NCI-H748 treated with DMSO at 0.1 percent for 48 hours (cell line): ENCODE data around the gene KCNH8.
"Not testable (repeated sequence)": the region's sequence is repeated elsewhere in the genome, so short reads cannot be mapped to it uniquely, and the experiment has no call there.

Experiments
- DNase-seq: peaks from one replicate; lab custom pipeline; 2025; lab: John Stamatoyannopoulos, UW

KCNH8 gene

DNA sequence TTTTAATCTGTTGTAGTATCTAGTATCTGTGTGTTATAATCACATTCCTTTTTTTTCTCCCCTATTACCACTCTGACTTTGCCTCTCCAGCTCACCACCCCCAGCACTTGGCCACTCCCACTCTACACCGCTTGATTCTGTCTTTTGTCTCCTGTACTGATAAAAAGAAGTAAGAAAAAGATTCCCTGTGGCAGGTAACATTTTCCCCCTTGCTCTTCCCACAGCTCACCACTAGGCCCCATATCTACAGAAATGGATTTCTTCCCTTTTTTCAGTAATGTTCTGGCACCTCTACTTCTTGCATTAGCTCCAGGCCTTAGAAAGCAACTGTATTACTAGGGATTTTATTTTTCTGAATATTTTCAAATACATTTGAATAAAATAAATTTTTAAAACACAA is 25.6 kb downstream of the KCNH8 start:
- no peak for DNase-seq

DNA sequence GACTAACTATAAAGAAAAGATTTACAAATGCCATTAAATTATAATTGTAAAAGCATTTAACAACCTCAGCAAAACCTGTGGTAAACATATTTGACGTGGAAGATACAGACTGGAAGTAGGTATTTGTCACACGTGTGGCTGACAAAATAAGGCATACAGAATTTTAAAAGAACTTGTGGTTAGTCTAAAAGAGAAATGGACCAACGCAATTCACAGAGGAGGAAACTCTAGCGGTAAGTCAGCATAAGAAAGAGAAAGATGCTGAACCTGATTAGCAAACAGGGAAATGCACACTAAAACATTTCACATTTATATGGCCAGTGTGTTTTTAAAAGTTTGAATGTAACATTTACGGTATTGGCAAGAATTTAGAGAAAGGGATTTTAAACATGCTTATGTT is 35.3 kb downstream of the KCNH8 start:
- DNase-seq, result no peak

DNA sequence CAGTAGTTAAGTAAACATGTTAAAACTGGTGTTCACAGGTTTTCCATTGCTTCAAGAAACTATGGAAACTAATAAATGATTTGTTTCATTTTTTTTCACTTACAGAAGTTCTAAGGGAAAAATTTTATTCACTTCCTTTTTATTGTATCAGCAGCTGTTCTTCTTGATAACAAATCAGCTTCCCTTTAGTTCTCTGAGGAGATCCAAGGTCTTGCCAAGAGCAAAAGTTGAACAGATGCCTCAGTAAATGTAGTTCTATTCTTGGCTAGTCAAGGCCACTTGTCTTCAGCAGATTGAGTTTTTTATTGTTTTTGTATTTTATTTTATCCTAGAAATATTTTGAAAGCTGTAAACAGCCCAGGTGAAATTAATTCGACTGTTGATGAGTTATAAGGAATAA is 41.8 kb downstream of the KCNH8 start:
- no peak for DNase-seq

DNA sequence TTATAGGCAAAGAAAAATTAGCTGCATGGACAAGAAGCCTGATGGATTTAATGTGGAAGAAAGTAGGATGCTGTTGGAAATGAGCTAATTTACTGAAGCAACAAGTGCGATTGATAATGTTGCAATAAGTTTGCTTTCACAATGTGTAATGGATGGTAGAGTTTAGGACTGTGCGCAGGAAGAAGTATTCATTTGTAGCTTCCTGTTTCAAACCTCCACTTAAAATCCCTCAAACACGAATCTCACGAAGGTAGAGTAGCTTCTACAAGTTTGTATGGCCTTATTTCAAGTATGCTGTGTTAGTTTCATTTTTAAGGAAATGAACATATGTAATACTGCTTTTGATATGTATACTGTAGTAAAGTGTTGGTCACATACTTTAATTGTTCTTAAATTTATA is 42.3 kb downstream of the KCNH8 start:
- no peak for DNase-seq

DNA sequence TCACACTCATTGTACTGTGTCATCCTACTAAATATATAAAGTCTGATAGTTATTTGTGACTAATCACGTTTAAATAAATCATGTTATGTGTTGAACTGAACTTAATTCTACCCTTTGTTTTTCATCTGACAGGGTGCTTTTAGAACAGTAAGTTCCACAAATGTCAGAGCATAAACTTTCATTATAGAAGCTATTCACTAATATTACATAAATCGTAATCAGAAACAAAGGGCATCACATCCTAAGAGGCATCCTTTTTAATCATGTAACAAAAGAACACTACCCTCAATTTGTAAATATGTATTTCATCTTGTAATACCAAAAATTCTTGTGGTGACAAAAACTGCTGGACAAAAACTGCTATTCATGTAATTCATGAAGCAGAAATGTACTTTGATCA is 50.8 kb downstream of the KCNH8 start:
- DNase-seq, result no peak

DNA sequence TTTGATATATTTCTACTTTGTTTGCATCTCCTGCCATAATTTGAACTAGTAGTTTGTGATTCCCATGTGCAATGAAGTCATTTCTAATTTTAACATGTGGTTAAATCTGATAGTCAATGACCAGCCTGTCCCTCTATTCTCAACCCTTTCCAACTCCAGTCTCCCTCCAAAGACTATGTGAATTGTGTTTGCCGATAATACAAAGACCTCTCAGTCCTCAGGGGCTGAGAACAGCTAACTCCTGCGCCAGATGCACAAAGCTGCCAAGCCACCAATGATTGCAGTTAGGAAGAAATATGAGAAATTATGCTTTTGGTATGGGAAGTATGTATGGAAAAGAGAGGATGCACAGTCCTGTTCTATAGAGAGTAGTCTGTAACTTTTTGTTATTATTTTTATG is 54.0 kb downstream of the KCNH8 start:
- no peak for DNase-seq

DNA sequence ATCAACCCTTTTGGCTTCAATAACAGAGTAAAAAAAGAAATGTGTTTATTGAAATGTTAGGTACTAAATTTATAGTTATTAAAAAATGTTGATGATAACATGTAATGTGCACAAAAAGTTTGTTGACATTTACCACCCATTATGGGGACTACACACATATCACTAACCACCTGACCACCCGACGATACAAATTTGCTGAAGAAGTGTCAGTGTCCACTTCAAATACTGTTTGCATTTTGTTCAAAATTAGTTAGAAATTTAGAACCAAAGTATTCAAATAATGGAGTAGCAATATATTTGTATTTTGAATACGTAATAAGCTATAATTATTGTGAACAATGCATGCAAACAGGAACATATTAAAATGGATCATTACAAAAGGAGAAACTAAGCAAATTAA is 54.4 kb downstream of the KCNH8 start:
- no peak for DNase-seq

DNA sequence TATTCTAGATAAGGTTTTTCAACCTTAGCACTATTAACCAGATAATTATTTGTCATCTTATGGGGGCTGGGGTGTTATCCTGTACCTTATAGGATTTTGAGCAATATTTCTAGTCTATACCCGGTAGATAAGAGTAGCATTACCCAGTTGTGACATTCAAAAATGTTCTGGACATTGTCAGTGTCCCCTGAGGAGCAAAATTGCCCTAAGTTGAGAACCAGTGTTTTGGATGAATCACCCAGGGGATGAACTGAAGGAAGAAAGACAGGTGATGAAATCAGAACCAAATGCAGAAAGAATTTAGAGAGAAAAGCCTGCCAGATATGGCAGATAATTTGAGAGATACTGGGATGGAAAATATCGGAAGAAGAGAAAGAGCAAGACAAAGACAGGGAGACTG is 58.2 kb downstream of the KCNH8 start:
- no peak for DNase-seq

DNA sequence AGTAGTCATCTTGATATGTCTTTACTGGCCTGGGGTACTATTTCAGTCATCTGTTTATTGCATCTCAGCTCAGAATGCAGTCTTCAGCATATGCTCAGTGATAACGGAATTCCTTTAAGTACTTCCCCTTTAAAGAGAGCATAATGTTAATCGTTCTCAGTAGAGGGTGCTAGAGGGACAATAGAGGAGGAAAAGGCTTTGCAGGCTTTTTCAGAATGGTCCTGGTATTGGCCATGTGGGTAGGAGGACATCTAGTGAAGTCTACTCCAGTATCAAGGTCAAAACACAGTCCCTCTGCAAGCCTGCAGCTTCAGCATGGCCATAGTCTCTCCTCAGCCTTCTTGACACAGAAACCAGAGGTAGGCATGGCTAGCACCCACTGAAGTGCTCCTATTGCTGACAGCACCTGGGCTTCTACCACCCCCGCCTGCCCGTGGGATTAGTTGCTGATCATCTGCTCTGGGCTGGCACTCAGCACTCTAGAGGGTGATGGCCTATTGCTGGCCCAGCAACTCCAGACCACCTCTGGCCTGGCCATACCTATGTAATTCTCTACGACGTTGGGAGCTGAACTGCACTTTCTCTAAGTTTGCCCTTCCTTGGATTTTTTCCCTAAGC is 65.4 kb downstream of the KCNH8 start:
- DNase-seq, result no peak

DNA sequence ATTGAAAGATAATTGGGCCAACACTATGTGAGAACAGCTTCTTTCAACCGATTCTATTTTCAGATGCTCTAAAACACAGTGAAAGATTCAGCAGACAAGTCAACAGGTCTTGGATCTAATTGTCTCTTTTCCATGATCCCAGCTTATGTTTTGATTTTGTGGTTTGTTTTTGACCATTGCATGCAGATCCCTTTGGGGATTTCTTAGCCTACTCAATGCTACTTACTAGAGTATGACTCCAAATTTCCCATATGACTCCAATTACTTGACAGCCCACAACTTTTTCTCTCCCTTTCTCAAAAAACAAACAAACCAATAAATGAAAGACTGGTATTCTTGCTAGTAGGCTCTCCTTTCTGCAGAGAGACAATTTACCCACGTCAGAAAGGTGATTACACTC is 67.1 kb downstream of the KCNH8 start:
- no peak for DNase-seq

DNA sequence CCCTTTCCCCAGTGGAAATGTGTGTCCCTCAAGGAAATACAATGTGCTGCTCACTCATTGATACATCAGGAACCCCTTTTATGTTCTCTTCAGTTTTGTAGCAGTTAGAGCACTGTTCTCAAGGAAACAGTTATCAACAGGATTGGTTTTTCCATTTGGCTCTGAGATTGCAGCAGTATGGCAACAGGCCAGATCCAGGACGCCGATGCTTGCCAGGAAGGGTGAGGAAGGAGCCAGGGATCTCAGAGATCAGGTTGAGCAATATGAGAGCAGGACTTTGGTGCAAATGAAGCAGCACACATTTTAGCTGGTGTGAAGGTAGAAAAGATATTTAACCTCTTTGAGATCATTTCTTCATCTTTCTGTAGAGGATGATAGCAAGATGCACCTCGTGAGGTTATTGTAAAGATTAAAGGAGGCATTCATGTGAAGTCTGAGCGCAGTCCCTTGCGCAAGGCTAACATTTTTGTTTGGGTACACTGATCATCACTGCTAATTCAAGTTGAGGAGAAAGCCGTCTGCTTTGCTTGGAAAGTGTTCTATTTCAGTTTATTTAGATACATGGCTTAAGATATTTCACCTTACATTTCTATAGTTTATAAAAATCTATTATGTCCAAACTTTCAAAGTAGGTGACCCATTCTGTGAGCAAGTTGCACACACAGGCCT is 68.5 kb downstream of the KCNH8 start:
- no peak for DNase-seq

DNA sequence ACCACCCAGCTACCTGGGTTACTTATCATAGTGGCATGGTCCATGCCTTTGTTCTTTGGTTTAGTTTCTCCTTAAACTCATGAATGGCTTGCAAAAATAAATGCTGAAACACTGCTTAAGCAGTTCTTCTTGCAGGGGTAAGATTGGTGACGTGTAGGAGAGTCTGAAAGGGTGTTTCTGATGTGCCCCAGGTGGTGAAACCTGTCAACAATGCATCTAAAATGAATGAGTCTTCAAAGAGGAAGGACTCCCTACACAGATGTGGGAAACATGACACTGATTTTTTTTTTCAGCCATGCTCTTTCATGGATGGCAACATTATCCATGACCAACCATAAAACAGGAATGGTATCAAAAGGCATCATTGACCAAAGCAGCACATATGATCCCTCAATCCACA is 72.0 kb downstream of the KCNH8 start:
- DNase-seq, result no peak

DNA sequence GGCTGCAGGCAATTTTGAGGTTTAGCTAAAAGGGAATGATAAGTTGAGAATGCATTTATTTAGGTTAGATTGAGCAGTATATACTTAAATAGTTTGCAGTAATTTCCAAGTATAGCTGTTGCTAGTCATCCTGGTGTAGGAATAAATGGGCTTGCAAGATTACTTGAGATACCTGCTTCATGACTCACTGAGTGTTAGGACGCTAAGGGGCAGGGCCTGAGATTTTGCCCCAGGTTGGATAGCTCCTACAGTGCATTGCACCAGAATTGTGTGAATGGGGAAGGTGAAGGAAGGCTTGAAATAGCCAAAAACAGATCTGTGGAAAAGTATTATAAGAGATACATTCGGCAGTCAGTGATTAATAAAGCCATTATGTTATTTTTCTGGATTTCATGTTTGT is 72.8 kb downstream of the KCNH8 start:
- DNase-seq, result no peak

DNA sequence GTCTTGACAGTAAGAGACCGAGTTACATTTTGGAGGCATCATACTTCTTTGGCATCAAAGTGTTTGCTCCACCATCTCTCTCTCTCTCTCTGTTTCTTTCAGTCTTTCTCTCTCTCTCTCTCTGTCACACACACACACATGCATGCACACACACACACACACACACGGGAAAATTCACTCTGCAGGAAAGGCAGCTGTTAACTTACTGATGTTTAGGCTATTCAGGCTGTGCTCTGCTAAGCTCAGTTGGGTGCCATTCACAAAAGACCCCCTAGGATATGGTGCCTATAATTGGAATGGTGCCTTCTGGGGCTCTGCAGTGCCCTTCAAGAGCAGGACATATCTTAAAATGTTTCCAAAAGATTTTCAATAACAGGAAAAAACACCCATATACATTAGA is 78.2 kb downstream of the KCNH8 start:
- DNase-seq, result no peak

DNA sequence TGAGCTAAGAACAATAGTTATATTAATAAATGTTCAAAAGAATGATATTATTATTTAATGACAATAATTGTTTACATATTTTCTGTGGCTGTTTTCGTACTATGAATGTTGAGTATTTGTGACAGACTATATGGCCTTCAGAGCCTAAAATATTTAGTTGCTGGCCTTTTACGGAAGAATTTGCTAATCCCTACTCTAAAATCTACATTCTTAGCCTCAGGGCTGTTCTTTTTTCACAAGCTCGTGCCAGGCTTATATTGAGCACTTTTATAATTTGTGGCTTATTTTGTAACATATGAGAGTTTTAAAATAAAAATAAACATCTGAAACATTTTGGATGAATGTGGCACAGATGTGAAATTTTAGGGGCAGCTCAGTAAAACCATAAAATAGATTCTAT is 79.9 kb downstream of the KCNH8 start:
- no peak for DNase-seq

DNA sequence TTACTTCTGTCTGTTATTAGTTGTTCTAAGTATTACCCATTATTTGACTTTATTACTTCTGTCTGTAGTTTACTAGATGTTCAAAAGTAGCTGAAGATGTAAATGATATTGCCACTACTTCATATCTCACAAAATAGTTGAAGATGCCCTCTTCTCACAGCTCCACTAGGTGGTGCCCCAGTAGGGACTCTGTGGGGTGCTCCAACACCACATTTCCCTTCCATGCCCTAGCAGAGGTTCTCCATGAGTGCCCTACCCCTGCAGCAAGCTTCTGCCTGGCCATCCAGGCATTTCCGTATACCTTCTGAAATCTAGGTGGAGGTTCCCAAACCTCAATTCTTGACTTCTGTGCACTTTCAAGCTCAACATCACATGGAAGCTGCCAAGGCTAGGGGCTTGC is 80.8 kb downstream of the KCNH8 start:
- DNase-seq, result no peak

DNA sequence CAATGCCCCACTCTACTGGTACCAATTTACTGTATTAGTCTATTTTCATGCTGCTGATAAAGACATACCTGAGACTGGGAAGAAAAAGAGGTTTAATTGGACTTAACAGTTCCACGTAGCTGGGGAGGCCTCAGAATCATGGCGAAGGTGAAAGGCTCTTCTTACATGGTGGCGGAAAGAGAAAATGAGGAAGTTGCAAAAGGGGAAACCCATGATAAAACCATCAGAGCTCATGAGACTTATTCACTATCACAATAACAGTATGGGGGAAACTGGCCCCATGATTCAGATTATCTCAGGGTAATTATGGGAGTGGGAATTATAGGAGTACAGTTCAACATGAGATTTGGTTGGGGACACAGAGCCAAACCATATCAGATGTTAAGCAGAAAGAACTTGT is 81.6 kb downstream of the KCNH8 start:
- DNase-seq, result not testable (repeated sequence)

DNA sequence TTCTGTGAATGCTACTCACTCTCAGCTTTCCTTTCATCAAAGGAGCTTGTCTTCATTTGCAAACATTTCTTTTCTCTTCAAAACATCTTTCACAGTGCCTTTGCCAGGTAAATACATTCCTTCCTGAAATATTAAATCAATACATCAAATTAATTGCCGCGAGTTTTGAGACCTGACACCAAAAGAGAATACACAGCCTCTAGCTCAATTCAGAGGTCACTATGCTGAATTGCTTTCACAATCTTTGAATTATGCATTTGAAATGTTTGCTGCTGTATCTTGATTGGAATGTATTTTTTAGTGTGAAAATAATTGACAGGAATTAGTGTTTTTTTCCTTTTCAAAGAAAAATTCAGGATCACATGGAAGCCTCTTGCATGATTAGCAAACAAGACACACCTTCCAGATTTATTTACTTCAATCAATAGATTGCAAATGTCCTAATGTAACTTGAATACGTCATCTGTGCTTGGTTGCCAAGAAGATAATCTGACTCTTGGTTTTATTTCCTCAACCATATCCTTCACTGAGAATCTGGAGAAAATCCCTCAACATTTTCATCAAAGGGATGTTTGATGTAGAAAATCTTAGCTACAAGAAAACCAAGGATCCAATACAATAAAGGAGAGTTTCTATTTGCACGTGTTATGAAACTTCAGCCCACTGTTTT is 83.6 kb downstream of the KCNH8 start:
- no peak for DNase-seq

DNA sequence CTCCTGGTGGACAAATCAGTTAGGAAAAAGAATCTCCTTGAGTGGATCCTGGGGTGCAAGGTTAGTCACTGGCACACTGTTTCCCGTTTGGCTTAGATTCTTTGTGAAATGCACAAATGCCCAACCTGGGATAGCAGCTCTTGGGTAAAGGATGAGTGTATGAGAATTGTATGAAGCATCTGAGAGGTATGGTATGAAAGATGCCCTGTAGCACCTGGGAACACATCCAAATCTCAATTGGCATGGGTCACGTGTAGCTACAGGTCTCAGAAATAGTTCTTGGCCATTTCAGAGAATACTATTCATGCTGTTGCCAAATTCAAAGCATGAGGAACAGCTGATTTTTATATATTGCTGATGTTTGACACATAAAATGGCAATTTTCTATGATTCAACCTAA is 84.3 kb downstream of the KCNH8 start:
- DNase-seq, result no peak

DNA sequence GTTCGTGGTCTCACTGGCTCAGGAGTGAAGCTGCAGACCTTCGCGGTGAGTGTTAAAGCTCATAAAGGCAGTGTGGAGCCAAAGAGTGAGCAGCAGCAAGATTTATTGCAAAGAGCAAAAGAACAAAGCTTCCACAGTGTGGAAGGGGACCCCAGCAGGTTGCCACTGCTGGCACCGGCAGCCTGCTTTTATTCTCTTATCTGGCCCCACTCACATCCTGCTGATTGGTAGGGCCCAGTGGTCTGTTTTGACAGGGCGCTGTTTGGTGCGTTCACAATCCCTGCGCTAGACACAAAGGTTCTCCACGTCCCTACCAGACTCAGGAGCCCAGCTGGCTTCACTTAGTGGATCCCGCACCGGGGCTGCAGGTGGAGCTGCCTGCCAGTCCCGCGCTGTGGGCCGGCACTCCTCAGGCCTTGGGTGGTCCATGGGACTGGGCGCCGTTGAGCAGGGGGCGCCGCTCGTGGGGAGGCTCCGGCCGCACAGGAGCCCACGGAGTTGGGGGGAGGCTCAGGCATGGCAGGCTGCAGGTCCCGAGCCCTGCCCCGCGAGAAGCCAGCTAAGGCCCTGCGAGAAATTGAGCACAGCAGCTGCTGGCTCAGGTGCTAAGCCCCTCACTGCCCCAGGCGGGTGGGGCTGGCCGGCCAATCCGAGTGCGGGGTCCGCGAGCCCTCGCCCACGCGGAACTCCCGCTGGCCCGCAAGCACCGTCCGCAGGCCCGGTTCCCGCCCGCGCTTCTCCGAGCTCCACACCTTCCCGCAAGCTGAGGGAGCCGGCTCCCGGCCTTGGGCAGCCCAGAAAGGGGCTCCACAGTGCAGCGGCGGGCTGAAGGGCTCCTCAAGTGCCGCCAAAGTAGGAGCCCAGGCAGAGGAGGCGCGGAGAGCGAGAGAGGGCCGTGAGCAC is 85.8 kb downstream of the KCNH8 start:
- DNase-seq, result not testable (repeated sequence)

DNA sequence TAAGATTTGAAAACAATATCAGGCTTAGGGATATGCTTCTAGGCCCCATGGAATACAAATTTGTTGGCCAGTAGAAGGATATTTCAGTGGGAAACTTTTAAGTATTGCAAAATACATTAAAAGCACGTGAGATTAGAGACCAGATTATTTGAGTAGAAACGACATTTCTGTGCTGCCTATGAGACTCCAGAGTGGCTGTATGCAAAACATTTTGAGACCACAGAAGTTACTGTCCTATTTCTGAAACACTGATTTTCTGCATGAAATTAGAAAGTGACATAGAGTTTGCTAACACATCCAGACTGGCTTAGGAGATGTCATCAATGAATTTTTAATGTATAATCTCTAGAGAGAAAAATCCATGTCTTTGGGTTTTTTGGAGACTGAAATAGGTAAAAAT is 99.8 kb downstream of the KCNH8 start:
- no peak for DNase-seq

DNA sequence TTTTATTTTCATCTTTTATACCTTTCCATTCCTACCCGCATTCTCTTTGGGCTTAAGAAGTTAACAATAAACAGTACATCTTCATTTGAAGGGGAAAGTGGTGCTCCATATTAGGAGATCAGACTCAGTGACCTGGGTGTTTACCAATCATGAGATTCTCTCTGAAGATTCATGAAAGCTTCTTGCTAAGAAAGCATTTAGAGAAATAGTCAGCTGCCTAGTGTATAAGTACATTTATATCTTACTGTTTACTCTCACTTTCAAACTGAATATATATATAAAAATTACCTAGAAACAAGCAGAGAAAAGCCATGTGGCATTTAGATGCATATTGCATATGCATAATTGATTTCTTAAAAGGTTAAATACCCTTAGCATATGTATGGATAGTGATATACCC is 100.5 kb downstream of the KCNH8 start:
- DNase-seq, result no peak
